Naive thymus-derived CD4-positive, alpha-beta T cell (primary cell): ENCODE results near the gene KRT4. TPM values are rescaled to one million over a fixed set of nuclear protein-coding genes. Genes with fewer than 3 reads are reported as not detected.

Experiments used
- ATAC-seq: fragments of 150-1000 bp; cut with Tn5 transposase; 2 replicates; pipeline ENCODE4 v1.10.0; 2021; ENCODE audit warnings: mild to moderate bottlenecking, moderate library complexity
- CTCF ChIA-PET: fragments of 350-600 bp; sonication (Branson Sonifier 250); formaldehyde crosslinking; loops from one replicate; lab custom pipeline; 2021; ENCODE audit warnings: antibody characterized with exemption; lab: Charles Lee
- POLR2A ChIA-PET: fragments of 350-600 bp; sonication (Branson Sonifier 250); formaldehyde crosslinking; loops from one replicate; lab custom pipeline; 2021; ENCODE audit warnings: antibody characterized with exemption, inconsistent platforms; lab: Charles Lee
- DNase-seq, 9 donors: peaks; one replicate each; pipeline versions ENCODE4 v3.0.0 to v3.0.0-alpha.2; 2020 to 2022; ENCODE audit warnings: mixed read lengths in 1 of 9
- H3K27ac ChIP-seq: one replicate; pipeline ENCODE4 v1.7.0; 2013; ENCODE audit warnings: mild to moderate bottlenecking, low read depth, low read length, moderate library complexity
- H3K27me3 ChIP-seq, 2 donors: one replicate each; pipeline ENCODE4 v1.7.0; 2013; ENCODE audit warnings: low read length in 2 of 2, mild to moderate bottlenecking in 2 of 2, moderate library complexity in 2 of 2; ENCODE audit not compliant: control insufficient read depth in 2 of 2, insufficient read depth in 2 of 2
- H3K36me3 ChIP-seq, 3 experiments: 1 replicate in 2 of 3; 2 replicates in 1 of 3; pipeline ENCODE4 v1.7.0; 2013; ENCODE audit warnings: low read length in 3 of 3, mild to moderate bottlenecking in 3 of 3, moderate library complexity in 1 of 3; ENCODE audit not compliant: insufficient read depth in 3 of 3, control insufficient read depth in 2 of 3
- H3K4me1 ChIP-seq, 2 donors: one replicate each; pipeline ENCODE4 v1.7.0; 2013; ENCODE audit warnings: low read length in 2 of 2, mild to moderate bottlenecking in 2 of 2, moderate library complexity in 1 of 2; ENCODE audit not compliant: control insufficient read depth in 2 of 2, insufficient read depth in 2 of 2
- H3K4me3 ChIP-seq: 2 replicates; pipeline ENCODE4 v1.7.0; 2013; ENCODE audit warnings: mild to moderate bottlenecking, low read length
- H3K9me3 ChIP-seq, 3 experiments: 1 replicate in 2 of 3; 2 replicates in 1 of 3; pipeline ENCODE4 v1.7.0; 2013; ENCODE audit warnings: low read length in 3 of 3; ENCODE audit not compliant: control insufficient read depth in 2 of 3
- H3K27ac Mint-ChIP-seq, 9 donors: one replicate each; pipeline ENCODE4 v1.8.0; 2020 to 2022; ENCODE audit warnings: mixed read lengths in 9 of 9, mild to moderate bottlenecking in 8 of 9, moderate library complexity in 5 of 9, inconsistent platforms in 2 of 9
- H3K27me3 Mint-ChIP-seq, 5 donors: one replicate each; pipeline ENCODE4 v1.8.0; 2021 to 2022; ENCODE audit warnings: mixed read lengths in 5 of 5, mild to moderate bottlenecking in 1 of 5
- H3K36me3 Mint-ChIP-seq, 5 donors: one replicate each; pipeline ENCODE4 v1.8.0; 2020 to 2022; ENCODE audit warnings: mixed read lengths in 5 of 5, mild to moderate bottlenecking in 3 of 5, inconsistent platforms in 1 of 5
- H3K4me1 Mint-ChIP-seq, 7 donors: one replicate each; pipeline ENCODE4 v1.8.0; 2020 to 2022; ENCODE audit warnings: mixed read lengths in 7 of 7, mild to moderate bottlenecking in 3 of 7, inconsistent platforms in 1 of 7
- H3K4me3 Mint-ChIP-seq, 10 donors: one replicate each; pipeline ENCODE4 v1.8.0; 2020 to 2022; ENCODE audit warnings: mild to moderate bottlenecking in 10 of 10, mixed read lengths in 10 of 10, moderate library complexity in 6 of 10, inconsistent platforms in 2 of 10
- H3K9me3 Mint-ChIP-seq, 11 donors: one replicate each; pipeline ENCODE4 v1.8.0; 2020 to 2022; ENCODE audit warnings: mixed read lengths in 11 of 11, mild to moderate bottlenecking in 4 of 11, inconsistent platforms in 1 of 11, moderate library complexity in 1 of 11
- intact Hi-C, 2 donors: fragments of 100-400 bp; cut with micrococcal nuclease; formaldehyde crosslinking; loops; one replicate each; pipeline ENCODE4 v1.15.1; 2023
- polyA plus RNA-seq, 2 donors: library from polyadenylated mRNA; unstranded; fragments of 300-500 nt; fragmentation: Illumina TruSeq; gene quantifications; one replicate each; pipeline ENCODE4 v1.2.3, GENCODE V29; 2021
- total RNA-seq, 6 experiments: library from RNA in 5 of 6; stranded (reverse) in 5 of 6; gene quantifications; 1 replicate in 5 of 6; 2 replicates in 1 of 6; pipeline ENCODE4 v1.2.3 and lab custom pipeline; 2021 to 2026

Gene KRT4
- total and polyA plus RNA-seq, 7 experiments from 2014 or later, result not detected

DNA sequence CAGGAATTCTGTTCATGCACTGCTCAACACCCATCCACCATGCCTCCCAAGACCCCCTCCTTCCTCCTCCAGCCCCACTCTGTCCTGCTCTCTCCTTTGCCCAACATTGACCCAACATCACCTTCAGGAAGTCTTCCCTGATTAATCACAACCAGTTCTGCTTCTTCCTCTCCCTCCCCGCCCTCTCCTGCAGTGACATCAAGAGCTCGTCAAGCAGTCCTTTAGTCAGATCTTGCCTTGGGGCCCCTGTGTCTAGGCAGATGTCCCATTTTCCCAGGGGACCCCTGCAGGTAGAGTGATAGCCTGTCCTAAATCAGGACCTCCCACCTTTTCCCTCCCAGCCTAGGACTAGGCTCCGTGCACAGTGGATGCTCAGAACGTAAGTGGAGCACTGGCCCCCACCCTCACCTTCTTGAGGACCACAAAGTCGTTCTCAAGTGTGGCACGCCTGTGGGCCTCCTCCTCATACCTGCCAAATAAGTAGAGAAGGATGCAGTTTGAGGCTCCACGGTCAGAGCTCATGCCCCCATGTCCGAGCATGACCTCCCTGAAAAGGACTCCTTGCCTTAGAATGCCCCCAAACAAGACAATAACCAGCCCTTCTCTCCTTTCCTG lies 32.5 kb upstream of the KRT4 start:
- no peaks in the 10 kb centered on the region for H3K27me3 ChIP-seq
- ChIA-PET CTCF (interaction anchor here (0.7 kb wide), 1 partner anchor 91 kb away, joined by 3 read pairs; no protein-coding TSS in a partner anchor), POLR2A (no interaction called here)
- no peaks in the 10 kb centered on the region for H3K9me3 ChIP-seq
- intact Hi-C loops, result no loop called here
- no peak overlapping the region for H3K4me3 ChIP-seq
- H3K27ac ChIP-seq, result no peak overlapping the region
- Mint-ChIP-seq H3K36me3 (no peaks in the 10 kb centered on the region), H3K27me3 (peaks cover 0 to 10% (median 0%) of the 10 kb centered on the region in 5 donors), H3K4me3 (no peak overlapping the region), H3K9me3 (peaks cover 0 to 2% (median 0%) of the 10 kb centered on the region in 11 donors), H3K27ac (peak overlapping the region in 1 of 9 donors; percentile 3), H3K4me1 (peaks cover 3 to 11% (median 6%) of the 10 kb centered on the region in 7 donors)
- H3K4me1 ChIP-seq, result no peaks in the 10 kb centered on the region
- H3K36me3 ChIP-seq, result no peaks in the 10 kb centered on the region
- ATAC-seq (no peak), DNase-seq (no peak)

DNA sequence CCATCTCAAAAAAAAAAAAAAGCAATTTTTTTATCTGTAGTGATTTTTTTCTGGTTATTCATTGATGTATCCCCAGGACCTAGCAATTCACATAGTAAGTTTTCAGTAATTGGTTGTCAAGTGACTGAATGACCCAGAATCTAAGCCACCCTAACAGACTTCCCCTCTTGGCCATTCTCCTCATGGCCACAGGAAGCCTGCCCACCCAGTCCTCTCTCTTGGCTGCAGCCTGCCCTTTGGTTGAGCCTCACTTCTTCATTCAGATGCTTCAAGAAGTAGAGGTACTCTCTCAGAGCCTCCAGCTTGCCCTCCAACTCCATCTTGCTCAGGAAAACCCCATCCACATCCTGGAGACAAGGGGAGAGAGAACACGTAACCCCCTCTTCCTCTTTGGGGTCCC lies 32.0 kb upstream of the KRT4 start:
- Histone ChIP-seq H3K27me3 (no peaks in the 10 kb centered on the region), H3K27ac (no peak overlapping the region), H3K9me3 (no peaks in the 10 kb centered on the region), H3K4me1 (no peaks in the 10 kb centered on the region), H3K4me3 (no peak overlapping the region), H3K36me3 (no peaks in the 10 kb centered on the region)
- H3K27me3 Mint-ChIP-seq, result peaks cover 0 to 10% (median 0%) of the 10 kb centered on the region in 5 donors
- ChIA-PET POLR2A (interaction anchor here (0.7 kb wide), 1 partner anchor 14 kb away, joined by 3 read pairs; no protein-coding TSS in a partner anchor), CTCF (interaction anchor here (0.7 kb wide), 1 partner anchor 90 kb away, joined by 3 read pairs; no protein-coding TSS in a partner anchor)
- peaks cover 0 to 3% (median 0%) of the 10 kb centered on the region in 11 donors for H3K9me3 Mint-ChIP-seq
- H3K36me3 Mint-ChIP-seq, result no peaks in the 10 kb centered on the region
- ATAC-seq, result no peak
- DNase-seq, result no peak
- peaks cover 3 to 13% (median 6%) of the 10 kb centered on the region in 7 donors for H3K4me1 Mint-ChIP-seq
- H3K4me3 Mint-ChIP-seq, result no peak overlapping the region
- intact Hi-C loops, result no loop called here
- no peak overlapping the region for H3K27ac Mint-ChIP-seq

DNA sequence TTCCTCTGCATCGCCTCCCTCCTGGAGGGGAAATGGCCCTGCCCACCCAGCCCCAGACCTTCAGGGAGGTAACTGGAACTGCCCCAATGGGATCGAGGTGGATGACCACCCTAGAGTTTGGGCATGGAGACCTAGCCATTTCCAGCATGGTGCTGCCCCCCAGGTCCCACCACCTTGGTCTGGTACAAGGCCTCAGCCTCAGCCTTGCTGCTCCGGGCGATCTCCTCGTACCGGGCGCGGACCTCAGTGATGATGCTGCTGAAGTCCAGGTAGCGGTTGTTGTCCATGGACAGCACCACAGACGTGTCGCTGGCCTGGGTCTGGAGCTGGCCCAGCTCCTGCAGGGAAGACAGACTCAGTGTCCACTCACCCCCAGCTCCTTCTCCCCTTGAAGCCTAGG lies 30.5 kb upstream of the KRT4 start:
- H3K27me3 ChIP-seq, result no peaks in the 10 kb centered on the region
- H3K36me3 Mint-ChIP-seq, result no peaks in the 10 kb centered on the region
- intact Hi-C loops, result no loop called here
- peaks cover 3 to 13% (median 6%) of the 10 kb centered on the region in 7 donors for H3K4me1 Mint-ChIP-seq
- H3K27me3 Mint-ChIP-seq, result peaks cover 0 to 15% (median 0%) of the 10 kb centered on the region in 5 donors
- H3K4me3 Mint-ChIP-seq, result no peak overlapping the region
- no peak overlapping the region for H3K27ac ChIP-seq
- H3K36me3 ChIP-seq, result no peaks in the 10 kb centered on the region
- POLR2A ChIA-PET, result interaction anchor here (0.6 kb wide), 1 partner anchor 122 kb away, joined by 3 read pairs; no protein-coding TSS in a partner anchor
- CTCF ChIA-PET, result no interaction called here
- no peaks in the 10 kb centered on the region for H3K4me1 ChIP-seq
- DNase-seq (no peak), ATAC-seq (no peak)
- no peak overlapping the region for H3K4me3 ChIP-seq
- no peak overlapping the region for H3K27ac Mint-ChIP-seq
- H3K9me3 ChIP-seq, result no peaks in the 10 kb centered on the region
- H3K9me3 Mint-ChIP-seq, result peaks cover 0 to 4% (median 0%) of the 10 kb centered on the region in 11 donors

DNA sequence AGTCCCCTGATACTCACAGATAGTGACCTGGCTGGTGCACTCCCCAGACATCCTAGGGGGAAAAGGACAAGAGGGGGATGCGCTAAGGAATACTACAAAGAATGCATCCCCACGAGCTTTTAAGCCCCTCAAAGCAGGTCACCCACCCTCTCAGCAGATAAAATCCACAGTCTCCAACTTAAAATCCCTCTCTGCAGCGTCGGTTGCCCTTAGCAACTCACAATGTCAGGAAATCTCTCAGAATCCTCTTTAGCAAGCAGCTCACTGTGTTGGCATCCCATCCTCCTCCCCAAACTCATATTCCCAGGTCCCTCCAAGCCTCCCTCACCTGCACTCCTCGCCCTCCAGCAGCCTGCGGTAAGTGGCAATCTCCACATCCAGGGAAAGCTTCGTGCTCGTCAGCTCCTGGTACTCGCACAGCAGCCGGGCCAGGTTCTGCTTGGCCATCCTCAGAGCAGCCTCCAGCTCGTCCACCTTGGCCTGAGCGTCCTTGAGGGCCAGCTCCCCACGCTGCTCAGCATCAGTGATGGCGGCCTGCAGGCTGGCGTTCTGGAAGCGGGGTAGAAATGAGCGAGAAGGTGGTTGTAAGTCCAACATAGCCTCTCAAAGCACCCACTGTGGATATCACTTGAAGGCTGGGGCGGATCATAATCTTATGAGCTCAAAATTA lies 25.7 kb upstream of the KRT4 start:
- POLR2A ChIA-PET, result no interaction called here
- H3K27ac ChIP-seq, result no peak overlapping the region
- Mint-ChIP-seq H3K4me3 (no peak overlapping the region), H3K36me3 (no peaks in the 10 kb centered on the region), H3K27ac (peak overlapping the region in 1 of 9 donors; percentile 70), H3K9me3 (peaks cover 0 to 1% (median 0%) of the 10 kb centered on the region in 11 donors), H3K27me3 (peaks cover 0 to 10% (median 0%) of the 10 kb centered on the region in 5 donors), H3K4me1 (peaks cover 22 to 36% (median 30%) of the 10 kb centered on the region in 7 donors)
- no peaks in the 10 kb centered on the region for H3K27me3 ChIP-seq
- DNase-seq (no peak), ATAC-seq (no peak)
- CTCF ChIA-PET, result interaction anchor here (0.6 to 0.7 kb wide), 2 partner anchors 252 to 256 kb away, joined by 3 to 5 read pairs; no protein-coding TSS in a partner anchor
- H3K9me3 ChIP-seq, result no peaks in the 10 kb centered on the region
- intact Hi-C loops, result no loop called here
- no peaks in the 10 kb centered on the region for H3K36me3 ChIP-seq
- no peak overlapping the region for H3K4me3 ChIP-seq
- no peaks in the 10 kb centered on the region for H3K4me1 ChIP-seq

DNA sequence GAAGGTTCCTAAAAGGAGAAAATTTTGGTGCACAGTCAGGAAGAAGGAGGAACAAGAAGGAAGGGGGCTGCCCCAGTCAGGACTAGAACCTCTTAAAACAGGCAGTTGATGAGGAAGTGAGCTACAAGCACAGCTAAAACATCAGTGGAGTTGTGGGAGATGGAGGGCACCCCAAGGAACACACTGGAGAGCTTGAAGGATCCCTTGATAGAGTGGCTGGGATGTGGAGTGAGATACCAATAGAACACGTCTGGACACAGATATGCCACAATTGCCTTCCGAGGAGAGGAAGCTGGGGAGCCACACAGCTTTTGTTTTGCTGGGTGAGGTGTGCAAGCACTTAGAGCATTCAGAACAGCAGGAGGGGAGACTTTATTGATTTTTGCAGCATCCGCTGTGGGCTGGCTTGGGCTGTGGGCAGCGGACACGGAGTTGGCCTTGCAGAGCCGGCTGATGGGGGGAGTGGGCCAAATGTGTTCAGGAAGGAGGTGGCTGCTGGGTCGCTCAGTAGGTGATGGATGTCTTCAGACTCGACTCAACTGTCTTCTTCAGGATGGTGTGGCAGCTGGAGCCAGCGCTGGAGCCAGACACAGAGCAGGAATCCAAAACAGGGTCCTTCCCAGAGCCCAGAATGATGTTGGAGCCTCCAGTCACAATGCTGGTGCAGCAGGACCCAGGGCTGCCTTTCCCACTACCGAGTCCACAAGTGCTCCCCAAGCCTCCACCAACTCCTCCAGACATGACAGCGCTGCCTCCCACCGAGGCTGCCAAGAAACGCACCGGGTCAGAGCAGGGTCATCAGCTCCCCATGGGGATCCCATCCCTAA lies 24.9 kb upstream of the KRT4 start:
- H3K27ac Mint-ChIP-seq, result peak overlapping the region in 1 of 9 donors; percentile 48
- no peak overlapping the region for H3K27ac ChIP-seq
- no peak for DNase-seq
- no peaks in the 10 kb centered on the region for H3K36me3 Mint-ChIP-seq
- intact Hi-C loops, result no loop called here
- H3K9me3 Mint-ChIP-seq, result peaks cover 0 to 1% (median 0%) of the 10 kb centered on the region in 11 donors
- no peaks in the 10 kb centered on the region for H3K27me3 ChIP-seq
- H3K9me3 ChIP-seq, result no peaks in the 10 kb centered on the region
- ChIA-PET CTCF (interaction anchor here (0.6 to 1.1 kb wide), 5 partner anchors 11 to 256 kb away, joined by 3 to 5 read pairs (median 3); no protein-coding TSS in a partner anchor), POLR2A (interaction anchor here (1.5 kb wide), 1 partner anchor 29 kb away, joined by 3 read pairs; no protein-coding TSS in a partner anchor)
- H3K36me3 ChIP-seq, result no peaks in the 10 kb centered on the region
- no peak overlapping the region for H3K4me3 Mint-ChIP-seq
- peak; percentile 19 for ATAC-seq
- H3K4me3 ChIP-seq, result no peak overlapping the region
- peaks cover 0 to 10% (median 0%) of the 10 kb centered on the region in 5 donors for H3K27me3 Mint-ChIP-seq
- peaks cover 22 to 36% (median 30%) of the 10 kb centered on the region in 7 donors for H3K4me1 Mint-ChIP-seq
- no peaks in the 10 kb centered on the region for H3K4me1 ChIP-seq
